ENCODE measurements around the gene LSM3. TPM values are rescaled to one million over a fixed set of nuclear protein-coding genes. Genes with fewer than 3 reads are reported as not detected.

The LSM3 gene
- total RNA-seq, 1 donor = 5.1 TPM

DNA sequence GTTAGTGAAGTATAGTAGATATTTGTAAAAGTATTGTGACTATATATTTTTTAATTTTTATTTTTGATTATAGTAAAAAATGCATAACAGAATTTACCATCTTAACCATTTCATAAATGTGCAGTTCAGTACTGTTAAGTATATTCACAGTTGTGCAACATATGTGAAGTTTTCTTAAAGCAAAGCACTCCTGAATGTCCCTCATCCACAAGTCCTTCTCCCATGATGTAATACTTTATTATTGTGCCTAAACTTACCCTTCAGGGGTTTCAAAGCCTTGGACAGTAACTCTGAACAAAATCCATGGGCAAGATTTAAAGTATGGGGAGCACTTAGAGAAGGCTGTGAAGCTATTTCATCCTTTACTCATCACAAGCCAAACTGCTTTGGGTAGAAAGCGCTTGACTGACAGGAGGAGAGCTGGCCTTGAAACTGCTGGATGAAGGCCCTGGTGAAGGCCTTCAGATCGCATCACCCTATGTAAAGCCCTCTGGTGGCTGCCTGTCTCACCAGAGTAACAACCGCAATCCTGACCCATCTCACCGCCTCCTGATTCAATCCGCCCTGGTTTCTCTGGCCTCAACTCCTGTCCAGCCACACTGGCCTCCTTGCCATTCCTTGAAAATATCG lies 28.0 kb downstream of the LSM3 start:
- no peak overlapping the region for H2AFZ ChIP-seq (ENCODE audit: low read length)
- no peak overlapping the region for H3K27ac ChIP-seq (ENCODE audit: low read depth, low read length)
- no peaks in the 10 kb centered on the region for H3K27me3 ChIP-seq (ENCODE audit: insufficient read depth, low read length)
- H3K4me1 ChIP-seq (ENCODE audit: insufficient read depth, low read length) = peaks cover 75% of the 10 kb centered on the region
- TF ChIP-seq, protein P1, sequence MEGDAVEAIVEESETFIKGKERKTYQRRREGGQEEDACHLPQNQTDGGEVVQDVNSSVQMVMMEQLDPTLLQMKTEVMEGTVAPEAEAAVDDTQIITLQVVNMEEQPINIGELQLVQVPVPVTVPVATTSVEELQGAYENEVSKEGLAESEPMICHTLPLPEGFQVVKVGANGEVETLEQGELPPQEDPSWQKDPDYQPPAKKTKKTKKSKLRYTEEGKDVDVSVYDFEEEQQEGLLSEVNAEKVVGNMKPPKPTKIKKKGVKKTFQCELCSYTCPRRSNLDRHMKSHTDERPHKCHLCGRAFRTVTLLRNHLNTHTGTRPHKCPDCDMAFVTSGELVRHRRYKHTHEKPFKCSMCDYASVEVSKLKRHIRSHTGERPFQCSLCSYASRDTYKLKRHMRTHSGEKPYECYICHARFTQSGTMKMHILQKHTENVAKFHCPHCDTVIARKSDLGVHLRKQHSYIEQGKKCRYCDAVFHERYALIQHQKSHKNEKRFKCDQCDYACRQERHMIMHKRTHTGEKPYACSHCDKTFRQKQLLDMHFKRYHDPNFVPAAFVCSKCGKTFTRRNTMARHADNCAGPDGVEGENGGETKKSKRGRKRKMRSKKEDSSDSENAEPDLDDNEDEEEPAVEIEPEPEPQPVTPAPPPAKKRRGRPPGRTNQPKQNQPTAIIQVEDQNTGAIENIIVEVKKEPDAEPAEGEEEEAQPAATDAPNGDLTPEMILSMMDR (IDR thresholded peaks at IDR 0.05; ENCODE audit: extremely low read depth, low read depth, low read length) = no peak
- no peaks in the 10 kb centered on the region for H3K79me2 ChIP-seq (ENCODE audit: insufficient read depth, low read length)
- H4K20me1 ChIP-seq (ENCODE audit: insufficient read depth, low read length) = no peaks in the 10 kb centered on the region
- H3K4me2 ChIP-seq (ENCODE audit: insufficient read depth, low read length) = no peak overlapping the region
- no peak overlapping the region for H3K4me3 ChIP-seq (ENCODE audit: insufficient read depth, low read length)
- H3K9me3 ChIP-seq (ENCODE audit: low read depth, low read length) = no peaks in the 10 kb centered on the region
- no peaks in the 10 kb centered on the region for H3K36me3 ChIP-seq (ENCODE audit: insufficient read depth, low read length)
- no peak for DNase-seq (ENCODE audit: insufficient read length, low spot score, missing footprints)

DNA sequence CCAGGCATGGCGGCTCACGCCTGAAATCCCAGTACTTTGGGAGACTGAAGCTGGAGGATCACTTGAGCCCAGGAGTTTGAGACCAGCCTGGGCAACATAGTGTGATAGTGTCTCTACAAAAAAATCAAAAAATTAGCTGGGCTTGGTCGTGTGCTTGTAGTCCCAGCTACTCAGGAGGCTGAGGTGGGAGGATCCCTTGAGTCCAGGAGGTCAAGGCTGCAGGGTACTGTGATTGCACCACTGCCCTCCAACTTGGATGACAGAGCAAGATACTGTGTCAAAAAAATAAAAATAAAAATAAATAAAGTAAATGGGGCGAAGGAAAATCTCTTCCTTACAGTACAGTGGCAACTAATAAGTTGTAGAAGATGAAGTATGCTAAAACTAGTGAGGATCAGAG lies 29.6 kb downstream of the LSM3 start:
- H3K27me3 ChIP-seq (ENCODE audit: insufficient read depth, low read length) = no peaks in the 10 kb centered on the region
- peaks cover 67% of the 10 kb centered on the region for H3K4me1 ChIP-seq (ENCODE audit: insufficient read depth, low read length)
- TF ChIP-seq, protein P1 (IDR thresholded peaks at IDR 0.05; ENCODE audit: extremely low read depth, low read depth, low read length) = no peak
- no peak overlapping the region for H2AFZ ChIP-seq (ENCODE audit: low read length)
- peak overlapping the region; percentile 83 for H3K27ac ChIP-seq (ENCODE audit: low read depth, low read length)
- H3K4me2 ChIP-seq (ENCODE audit: insufficient read depth, low read length) = no peak overlapping the region
- H3K36me3 ChIP-seq (ENCODE audit: insufficient read depth, low read length) = no peaks in the 10 kb centered on the region
- no peaks in the 10 kb centered on the region for H4K20me1 ChIP-seq (ENCODE audit: insufficient read depth, low read length)
- H3K9me3 ChIP-seq (ENCODE audit: low read depth, low read length) = no peaks in the 10 kb centered on the region
- no peak overlapping the region for H3K4me3 ChIP-seq (ENCODE audit: insufficient read depth, low read length)
- H3K79me2 ChIP-seq (ENCODE audit: insufficient read depth, low read length) = no peaks in the 10 kb centered on the region
- no peak for DNase-seq (ENCODE audit: insufficient read length, low spot score, missing footprints)

DNA sequence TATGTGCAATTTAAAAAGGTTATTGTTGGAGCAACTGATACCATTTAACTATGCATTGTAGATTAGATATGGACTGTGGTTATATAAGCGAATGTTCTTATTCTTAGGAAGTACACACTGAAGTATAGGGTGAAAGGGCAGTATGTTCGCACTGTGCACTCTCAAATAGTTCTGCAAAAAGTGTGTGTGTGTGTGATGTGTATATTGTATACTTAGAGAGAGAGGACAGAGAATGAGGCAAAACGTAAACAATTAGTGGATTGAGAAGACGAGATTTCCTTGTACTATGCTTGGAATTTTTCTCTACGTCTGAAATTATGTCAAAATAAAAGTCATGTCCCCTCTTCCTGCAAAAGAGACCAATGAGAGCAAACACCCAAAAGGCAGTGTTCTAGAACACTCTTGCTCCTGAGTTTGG lies 30.4 kb downstream of the LSM3 start:
- Histone ChIP-seq H3K27me3 (ENCODE audit: insufficient read depth, low read length) (no peaks in the 10 kb centered on the region), H3K9me3 (ENCODE audit: low read depth, low read length) (no peaks in the 10 kb centered on the region), H2AFZ (ENCODE audit: low read length) (no peak overlapping the region), H3K4me3 (ENCODE audit: insufficient read depth, low read length) (no peak overlapping the region), H3K79me2 (ENCODE audit: insufficient read depth, low read length) (no peaks in the 10 kb centered on the region), H3K4me2 (ENCODE audit: insufficient read depth, low read length) (no peak overlapping the region), H3K4me1 (ENCODE audit: insufficient read depth, low read length) (peaks cover 59% of the 10 kb centered on the region), H4K20me1 (ENCODE audit: insufficient read depth, low read length) (no peaks in the 10 kb centered on the region), H3K27ac (ENCODE audit: low read depth, low read length) (peak overlapping the region; percentile 83), H3K36me3 (ENCODE audit: insufficient read depth, low read length) (no peaks in the 10 kb centered on the region)
- TF ChIP-seq, protein P1 (IDR thresholded peaks at IDR 0.05; ENCODE audit: extremely low read depth, low read depth, low read length) = no peak
- no peak for DNase-seq (ENCODE audit: insufficient read length, low spot score, missing footprints)

DNA sequence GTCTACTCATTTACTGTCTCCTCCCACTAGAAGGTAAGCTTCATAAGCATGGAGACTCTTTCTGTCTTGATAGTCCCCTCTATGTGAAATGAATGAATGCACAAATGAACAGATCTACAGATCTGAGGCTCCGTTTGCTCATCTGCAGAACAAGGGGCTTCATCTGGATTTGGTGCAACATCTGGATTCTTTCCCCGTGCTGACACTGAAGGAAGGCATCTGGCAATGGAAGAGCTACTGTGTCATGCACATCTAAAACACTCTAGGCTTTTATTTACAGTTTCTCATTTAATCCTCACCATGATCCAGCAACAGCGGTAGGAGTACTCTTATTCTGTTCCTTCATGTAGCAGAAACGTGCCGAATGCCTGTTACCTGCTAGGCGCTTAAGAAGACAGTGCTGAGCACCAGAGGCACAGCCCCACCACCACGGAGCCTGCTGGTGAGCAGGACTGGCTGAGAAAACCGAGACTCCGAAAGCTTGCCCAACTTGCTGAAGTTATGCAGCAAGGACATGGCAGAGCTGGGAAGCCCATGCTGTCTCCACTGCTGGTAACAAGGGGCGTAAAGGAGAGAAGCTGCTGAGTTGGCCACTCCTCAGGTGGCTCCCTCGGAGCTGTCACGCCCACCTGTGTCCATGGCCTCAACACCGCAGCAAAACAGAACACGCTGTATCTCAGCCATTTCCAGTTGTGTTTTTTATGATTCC lies 31.1 kb downstream of the LSM3 start:
- H3K4me2 ChIP-seq (ENCODE audit: insufficient read depth, low read length) = no peak overlapping the region
- no peak for DNase-seq (ENCODE audit: insufficient read length, low spot score, missing footprints)
- H3K27me3 ChIP-seq (ENCODE audit: insufficient read depth, low read length) = no peaks in the 10 kb centered on the region
- TF ChIP-seq, protein P1 (IDR thresholded peaks at IDR 0.05; ENCODE audit: extremely low read depth, low read depth, low read length) = no peak
- H3K9me3 ChIP-seq (ENCODE audit: low read depth, low read length) = no peaks in the 10 kb centered on the region
- H2AFZ ChIP-seq (ENCODE audit: low read length) = no peak overlapping the region
- H3K4me3 ChIP-seq (ENCODE audit: insufficient read depth, low read length) = no peak overlapping the region
- H3K27ac ChIP-seq (ENCODE audit: low read depth, low read length) = peak overlapping the region; percentile 83
- no peaks in the 10 kb centered on the region for H3K79me2 ChIP-seq (ENCODE audit: insufficient read depth, low read length)
- peaks cover 51% of the 10 kb centered on the region for H3K4me1 ChIP-seq (ENCODE audit: insufficient read depth, low read length)
- no peaks in the 10 kb centered on the region for H4K20me1 ChIP-seq (ENCODE audit: insufficient read depth, low read length)
- no peaks in the 10 kb centered on the region for H3K36me3 ChIP-seq (ENCODE audit: insufficient read depth, low read length)

All from osteoblast (primary cell).